Kidney (tissue), 14 donors: ENCODE results near the gene PLA2G2C. TPM values are rescaled to one million over a fixed set of nuclear protein-coding genes. Genes with fewer than 3 reads are reported as not detected.
A peak's percentile ranks its signal among the peaks of the same experiment; 100 is the strongest.

ENCODE experiments used
- DNase-seq, 5 donors: peaks; one replicate each; pipeline ENCODE4 v3.0.0-alpha.2; 2013 to 2020
- FAIRE-seq: peaks from 2 replicates; lab custom pipeline; 2012; peaks lifted over from hg19 to GRCh38; lab: Jason Lieb, UNC
- H3K27ac ChIP-seq, 2 donors: one replicate each; pipeline ENCODE4 v1.7.0; 2013; ENCODE audit warnings: low read depth in 2 of 2, low read length in 2 of 2, inconsistent platforms in 1 of 2
- H3K27me3 ChIP-seq: one replicate; pipeline ENCODE4 v1.7.1; 2013; ENCODE audit warnings: low read length, inconsistent platforms; ENCODE audit not compliant: control insufficient read depth, insufficient read depth
- H3K36me3 ChIP-seq, 3 donors: one replicate each; pipeline versions ENCODE4 v1.7.0 to v1.7.1; 2013; ENCODE audit warnings: low read length in 3 of 3, control low read depth in 1 of 3, inconsistent platforms in 1 of 3; ENCODE audit not compliant: insufficient read depth in 3 of 3, control insufficient read depth in 2 of 3
- H3K4me1 ChIP-seq, 3 donors: one replicate each; pipeline versions ENCODE4 v1.7.0 to v1.7.1; 2013; ENCODE audit warnings: low read length in 3 of 3, inconsistent platforms in 1 of 3, low read depth in 1 of 3; ENCODE audit not compliant: control insufficient read depth in 2 of 3, insufficient read depth in 2 of 3
- H3K4me3 ChIP-seq, 3 donors: one replicate each; pipeline versions ENCODE4 v1.7.0 to v1.8.1; 2013; ENCODE audit warnings: low read length in 3 of 3, control low read depth in 1 of 3, inconsistent platforms in 1 of 3
- H3K9ac ChIP-seq, 3 donors: one replicate each; pipeline versions ENCODE4 v1.7.0 to v1.7.1; 2013; ENCODE audit warnings: low read length in 3 of 3, control low read depth in 1 of 3, inconsistent platforms in 1 of 3
- H3K9me3 ChIP-seq, 3 donors: one replicate each; pipeline versions ENCODE4 v1.7.0 to v1.7.1; 2013; ENCODE audit warnings: low read length in 3 of 3, control low read depth in 1 of 3, inconsistent platforms in 1 of 3; ENCODE audit not compliant: control insufficient read depth in 2 of 3, insufficient read depth in 1 of 3
- CTCF ChIP-seq: IDR thresholded peaks from 3 replicates; pipeline ENCODE4 v1.5.1; 2012; ENCODE audit warnings: mild to moderate bottlenecking, moderate library complexity, borderline replicate concordance; ENCODE audit not compliant: insufficient read depth; ENCODE audit errors: extremely low read depth
- intact Hi-C: fragments of 100-400 bp; cut with DNase I; formaldehyde crosslinking; loops from one replicate; pipeline ENCODE4 v1.11.1; 2022
- polyA plus RNA-seq: library from polyadenylated mRNA; stranded (reverse); fragments of 350-450 nt; fragmentation: Illumina TruSeq; extraction: RNeasy Lipid Tissue Mini Kit (QIAGEN cat#74804); gene quantifications from one replicate; pipeline ENCODE4 v1.2.3, GENCODE V29; 2014; ENCODE audit warnings: low read depth, low replicate concordance; ENCODE audit not compliant: insufficient read depth
- total RNA-seq: library from RNA; stranded (reverse); fragmentation: NEBNext Ultra II Directional; extraction: Animal tissue kit (Norgen Biotek cat#: 25700); gene quantifications from one replicate; pipeline ENCODE4 v1.2.1, GENCODE V29; 2021
- donor health status: control.
- donor health status: control.
- donor health status: control.
- donor health status: control.
- donor health status: control.
- donor health status: DM: yes; HTN: yes; CAD: no.
- donor health status: Normal renal cell carcinoma (clear cell type).

Gene PLA2G2C
- total and polyA plus RNA-seq, 2 donors from 2014 or later, result 0.31 TPM; not detected in 1

GRCh38 chr1:20158358-20159070 lies 27.8 kb downstream of the PLA2G2C start:
- Histone ChIP-seq H3K27ac (no peak overlapping the region), H3K4me3 (no peak overlapping the region), H3K9ac (no peak overlapping the region), H3K27me3 (no peaks in the 10 kb centered on the region), H3K9me3 (peaks cover 0 to 21% (median 2%) of the 10 kb centered on the region in 3 donors), H3K4me1 (no peaks in the 10 kb centered on the region), H3K36me3 (no peaks in the 10 kb centered on the region)
- FAIRE-seq, result no peak
- peak in 1 of 5 donors; percentile 13 for DNase-seq
- no peak for TF ChIP-seq CTCF
- intact Hi-C loops, result no loop called here

- Histone ChIP-seq H3K27ac (no peak overlapping the region), H3K36me3 (no peaks in the 10 kb centered on the region), H3K4me3 (peak overlapping the region in 2 of 3 donors; percentile 4 to 41), H3K4me1 (peaks cover 0 to 4% (median 0%) of the 10 kb centered on the region in 3 donors), H3K9me3 (peaks cover 0 to 6% (median 0%) of the 10 kb centered on the region in 3 donors), H3K9ac (no peak overlapping the region), H3K27me3 (no peaks in the 10 kb centered on the region)
- peak in 1 of 5 donors; percentile 57 for DNase-seq
- intact Hi-C loops, result loop anchor here (5.0 kb wide), 1 partner anchor 237 kb away; no protein-coding TSS in a partner anchor
- no peak for TF ChIP-seq CTCF
- no peak for FAIRE-seq
These were observed 32.0 kb downstream of the PLA2G2C start for GRCh38 chr1:20154301-20154831.

DNA sequence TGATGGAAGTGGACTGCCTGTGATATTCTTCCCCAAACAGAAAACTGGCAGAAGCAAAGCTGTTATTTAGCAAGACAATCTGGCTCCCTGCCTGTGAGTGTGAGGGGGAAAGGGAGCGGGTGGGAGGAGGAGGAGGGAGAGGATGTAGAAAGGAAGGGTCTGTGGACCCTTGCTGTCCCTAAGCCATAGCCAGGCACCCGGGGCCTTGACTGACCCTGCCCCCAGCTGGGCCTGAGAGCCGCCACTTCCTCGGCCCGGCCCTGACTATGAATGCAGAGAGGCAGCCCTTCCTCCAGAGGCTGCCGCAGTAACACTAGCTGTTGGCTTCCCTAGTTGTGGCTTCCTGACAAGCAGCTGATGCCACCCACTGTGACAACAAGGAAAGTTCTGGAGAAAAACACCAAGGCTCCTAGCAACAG lies 33.3 kb downstream of the PLA2G2C start:
- Histone ChIP-seq H3K36me3 (no peaks in the 10 kb centered on the region), H3K27ac (peak overlapping the region in 1 of 2 donors; percentile 47), H3K4me3 (no peak overlapping the region), H3K9ac (no peak overlapping the region), H3K9me3 (no peaks in the 10 kb centered on the region), H3K27me3 (no peaks in the 10 kb centered on the region), H3K4me1 (peaks cover 0 to 4% (median 0%) of the 10 kb centered on the region in 3 donors)
- no peak for TF ChIP-seq CTCF
- FAIRE-seq (no peak), DNase-seq (peak in 2 of 5 donors; percentile 32 to 69)
- intact Hi-C loops, result loop anchor here (5.0 kb wide), 1 partner anchor 236 kb away; no protein-coding TSS in a partner anchor
